Glutamatergic neuron (in vitro differentiated cells): ENCODE data around the gene PER3. TPM values are rescaled to one million over a fixed set of nuclear protein-coding genes. Genes with fewer than 3 reads are reported as not detected.

Source experiments
- DNase-seq: peaks from one replicate; pipeline ENCODE4 v3.0.0; 2022
- H3K27ac Mint-ChIP-seq: one replicate; pipeline ENCODE4 v1.8.0; 2020; ENCODE audit warnings: mild to moderate bottlenecking, mixed read lengths, inconsistent platforms; ENCODE audit not compliant: unreplicated experiment
- H3K27me3 Mint-ChIP-seq: one replicate; pipeline ENCODE4 v1.8.0; 2020; ENCODE audit warnings: mild to moderate bottlenecking, moderate library complexity, mixed read lengths, inconsistent platforms; ENCODE audit not compliant: unreplicated experiment
- H3K36me3 Mint-ChIP-seq: one replicate; pipeline ENCODE4 v1.8.0; 2020; ENCODE audit warnings: mild to moderate bottlenecking, mixed read lengths, inconsistent platforms; ENCODE audit not compliant: unreplicated experiment
- H3K4me1 Mint-ChIP-seq: one replicate; pipeline ENCODE4 v1.8.0; 2020; ENCODE audit warnings: mild to moderate bottlenecking, low read depth, mixed read lengths, inconsistent platforms; ENCODE audit not compliant: unreplicated experiment
- H3K4me3 Mint-ChIP-seq: one replicate; pipeline ENCODE4 v1.8.0; 2020; ENCODE audit warnings: mild to moderate bottlenecking, mixed read lengths, inconsistent platforms; ENCODE audit not compliant: unreplicated experiment
- H3K9me3 Mint-ChIP-seq: one replicate; pipeline ENCODE4 v1.8.0; 2020; ENCODE audit warnings: mild to moderate bottlenecking, moderate library complexity, mixed read lengths, inconsistent platforms; ENCODE audit not compliant: unreplicated experiment
- total RNA-seq: library from RNA; stranded (reverse); fragmentation: NEBNext Ultra II Directional; extraction: Animal tissue kit (Norgen Biotek cat#: 25700); gene quantifications from one replicate; pipeline ENCODE4 v1.2.1, GENCODE V29; 2021; ENCODE audit not compliant: unreplicated experiment
- TF ChIP-seq, protein P1 (sequence below): fragments of 200-600 bp; sonication (generic); IDR thresholded peaks from one replicate; pipeline ENCODE4 v1.5.0; 2021; ENCODE audit not compliant: partially characterized antibody, unreplicated experiment

The PER3 gene
- total RNA-seq, 1 donor from 2014 or later: 3.6 TPM

DNA sequence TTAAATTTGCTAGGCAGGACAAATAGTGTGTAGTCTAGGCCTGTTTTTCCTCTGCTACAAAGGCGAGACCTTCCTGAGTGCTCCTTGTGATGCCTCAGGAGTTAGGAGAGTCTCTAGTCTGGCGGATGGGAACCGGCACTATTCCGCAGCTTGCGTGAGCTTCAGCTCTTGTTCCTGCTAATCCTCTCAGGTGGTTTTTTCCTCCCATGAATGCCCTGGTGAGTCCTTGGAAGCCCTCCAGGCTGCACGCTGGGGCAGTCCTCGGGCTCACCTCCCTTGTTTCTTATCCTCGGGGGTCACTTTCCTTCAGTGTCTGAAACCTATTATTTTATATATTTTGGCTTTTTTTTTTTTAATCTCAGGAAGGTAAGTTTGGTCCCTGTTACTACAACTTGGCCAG lies 40.6 kb downstream of the PER3 start:
- TF ChIP-seq, protein P1, sequence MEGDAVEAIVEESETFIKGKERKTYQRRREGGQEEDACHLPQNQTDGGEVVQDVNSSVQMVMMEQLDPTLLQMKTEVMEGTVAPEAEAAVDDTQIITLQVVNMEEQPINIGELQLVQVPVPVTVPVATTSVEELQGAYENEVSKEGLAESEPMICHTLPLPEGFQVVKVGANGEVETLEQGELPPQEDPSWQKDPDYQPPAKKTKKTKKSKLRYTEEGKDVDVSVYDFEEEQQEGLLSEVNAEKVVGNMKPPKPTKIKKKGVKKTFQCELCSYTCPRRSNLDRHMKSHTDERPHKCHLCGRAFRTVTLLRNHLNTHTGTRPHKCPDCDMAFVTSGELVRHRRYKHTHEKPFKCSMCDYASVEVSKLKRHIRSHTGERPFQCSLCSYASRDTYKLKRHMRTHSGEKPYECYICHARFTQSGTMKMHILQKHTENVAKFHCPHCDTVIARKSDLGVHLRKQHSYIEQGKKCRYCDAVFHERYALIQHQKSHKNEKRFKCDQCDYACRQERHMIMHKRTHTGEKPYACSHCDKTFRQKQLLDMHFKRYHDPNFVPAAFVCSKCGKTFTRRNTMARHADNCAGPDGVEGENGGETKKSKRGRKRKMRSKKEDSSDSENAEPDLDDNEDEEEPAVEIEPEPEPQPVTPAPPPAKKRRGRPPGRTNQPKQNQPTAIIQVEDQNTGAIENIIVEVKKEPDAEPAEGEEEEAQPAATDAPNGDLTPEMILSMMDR: no peak
- no peak for DNase-seq
- no peak overlapping the region for H3K27ac Mint-ChIP-seq
- H3K9me3 Mint-ChIP-seq: no peaks in the 10 kb centered on the region
- no peaks in the 10 kb centered on the region for H3K36me3 Mint-ChIP-seq
- H3K27me3 Mint-ChIP-seq: no peaks in the 10 kb centered on the region
- no peaks in the 10 kb centered on the region for H3K4me1 Mint-ChIP-seq
- no peak overlapping the region for H3K4me3 Mint-ChIP-seq

DNA sequence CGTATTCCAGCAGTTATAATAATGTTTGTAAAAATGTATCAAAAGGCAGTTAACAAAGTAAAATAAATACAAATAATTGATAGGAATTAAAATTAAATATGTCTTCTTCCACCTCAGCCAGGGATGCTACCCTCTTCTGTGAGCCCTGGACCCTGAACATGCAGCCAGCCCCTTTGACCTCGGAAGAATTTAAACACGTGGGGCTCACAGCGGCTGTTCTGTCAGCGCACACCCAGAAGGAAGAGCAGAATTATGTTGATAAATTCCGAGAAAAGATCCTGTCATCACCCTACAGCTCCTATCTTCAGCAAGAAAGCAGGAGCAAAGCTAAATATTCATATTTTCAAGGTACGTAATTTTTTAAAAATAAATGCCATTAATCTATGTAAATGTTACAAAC lies 42.3 kb downstream of the PER3 start:
- no peaks in the 10 kb centered on the region for H3K4me1 Mint-ChIP-seq
- no peaks in the 10 kb centered on the region for H3K9me3 Mint-ChIP-seq
- TF ChIP-seq, protein P1: no peak
- no peaks in the 10 kb centered on the region for H3K27me3 Mint-ChIP-seq
- H3K4me3 Mint-ChIP-seq: no peak overlapping the region
- no peak for DNase-seq
- no peaks in the 10 kb centered on the region for H3K36me3 Mint-ChIP-seq
- H3K27ac Mint-ChIP-seq: no peak overlapping the region

DNA sequence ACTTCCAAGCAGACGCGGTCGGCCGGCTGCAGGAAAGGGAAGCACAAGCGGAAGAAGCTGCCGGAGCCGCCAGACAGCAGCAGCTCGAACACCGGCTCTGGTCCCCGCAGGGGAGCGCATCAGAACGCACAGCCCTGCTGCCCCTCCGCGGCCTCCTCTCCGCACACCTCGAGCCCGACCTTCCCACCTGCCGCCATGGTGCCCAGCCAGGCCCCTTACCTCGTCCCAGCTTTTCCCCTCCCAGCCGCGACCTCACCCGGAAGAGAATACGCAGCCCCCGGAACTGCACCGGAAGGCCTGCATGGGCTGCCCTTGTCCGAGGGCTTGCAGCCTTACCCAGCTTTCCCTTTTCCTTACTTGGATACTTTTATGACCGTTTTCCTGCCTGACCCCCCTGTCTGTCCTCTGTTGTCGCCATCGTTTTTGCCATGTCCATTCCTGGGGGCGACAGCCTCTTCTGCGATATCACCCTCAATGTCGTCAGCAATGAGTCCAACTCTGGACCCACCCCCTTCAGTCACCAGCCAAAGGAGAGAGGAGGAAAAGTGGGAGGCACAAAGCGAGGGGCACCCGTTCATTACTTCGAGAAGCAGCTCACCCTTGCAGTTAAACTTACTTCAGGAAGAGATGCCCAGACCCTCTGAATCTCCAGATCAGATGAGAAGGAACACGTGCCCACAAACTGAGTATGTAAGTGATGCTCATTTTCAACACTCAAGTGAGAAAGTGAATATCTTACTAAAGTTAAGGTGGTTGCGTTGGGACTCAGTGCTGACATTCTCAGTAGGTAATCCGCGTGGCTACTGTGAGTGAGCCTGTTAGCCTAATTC lies 43.2 kb downstream of the PER3 start:
- peak; percentile 18 for DNase-seq
- H3K9me3 Mint-ChIP-seq: no peaks in the 10 kb centered on the region
- H3K36me3 Mint-ChIP-seq: no peaks in the 10 kb centered on the region
- no peaks in the 10 kb centered on the region for H3K4me1 Mint-ChIP-seq
- TF ChIP-seq, protein P1: no peak
- no peaks in the 10 kb centered on the region for H3K27me3 Mint-ChIP-seq
- no peak overlapping the region for H3K4me3 Mint-ChIP-seq
- no peak overlapping the region for H3K27ac Mint-ChIP-seq

DNA sequence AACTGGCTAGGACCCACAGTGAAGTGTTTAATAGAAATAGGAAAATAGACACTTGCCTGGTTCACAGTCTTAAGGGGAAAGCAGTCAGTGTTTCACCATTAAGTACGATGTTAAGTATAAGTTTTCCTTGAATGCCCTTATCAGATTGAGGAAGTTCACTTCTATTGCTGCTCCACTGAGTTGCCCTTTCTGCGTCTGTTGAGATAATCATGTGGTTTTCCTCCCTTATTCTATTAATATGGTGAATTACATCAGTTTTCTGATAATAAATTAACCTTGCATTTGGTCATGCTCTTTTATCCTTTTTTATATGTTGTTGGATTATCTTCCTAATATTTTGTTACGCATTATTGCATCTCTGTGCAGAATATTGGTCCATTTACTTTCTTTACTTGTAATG lies 47.4 kb downstream of the PER3 start:
- peaks cover 1% of the 10 kb centered on the region for H3K9me3 Mint-ChIP-seq

DNA sequence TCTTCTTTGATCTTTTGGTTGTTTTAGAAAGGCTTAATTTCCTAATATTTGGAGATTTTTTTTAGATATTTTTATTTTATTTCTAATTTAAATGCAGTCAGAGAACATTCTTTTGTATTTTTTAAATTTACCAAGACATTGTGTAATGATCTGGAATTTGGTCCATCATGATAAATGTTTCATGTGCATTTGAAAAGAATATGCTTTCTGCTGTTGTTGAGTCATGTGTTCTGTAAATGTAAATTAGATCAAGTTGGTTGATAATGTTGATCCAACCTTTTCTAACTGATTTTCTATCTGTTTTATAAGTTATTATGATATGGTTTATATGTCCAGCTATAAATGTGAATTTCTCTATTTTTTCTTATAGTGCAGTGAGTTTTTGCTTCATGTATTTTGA lies 48.9 kb downstream of the PER3 start:
- DNase-seq: no peak
- H3K4me3 Mint-ChIP-seq: no peak overlapping the region
- H3K9me3 Mint-ChIP-seq: peaks cover 1% of the 10 kb centered on the region
- no peaks in the 10 kb centered on the region for H3K4me1 Mint-ChIP-seq
- TF ChIP-seq, protein P1: no peak
- H3K27ac Mint-ChIP-seq: no peak overlapping the region
- H3K27me3 Mint-ChIP-seq: no peaks in the 10 kb centered on the region
- peaks cover 11% of the 10 kb centered on the region for H3K36me3 Mint-ChIP-seq

More for the DNA sequence above, 47.4 kb downstream of the PER3 start:
- H3K4me1 Mint-ChIP-seq: no peaks in the 10 kb centered on the region
- no peak overlapping the region for H3K4me3 Mint-ChIP-seq
- H3K27ac Mint-ChIP-seq: no peak overlapping the region
- peaks cover 5% of the 10 kb centered on the region for H3K36me3 Mint-ChIP-seq
- TF ChIP-seq, protein P1: no peak
- H3K27me3 Mint-ChIP-seq: no peaks in the 10 kb centered on the region
- no peak for DNase-seq
